Measurements from ENCODE around the gene CABP1. TPM values are rescaled to one million over a fixed set of nuclear protein-coding genes. Genes with fewer than 3 reads are reported as not detected.

CABP1 gene
- total RNA-seq, 1 experiment from 2014 or later: not detected

DNA sequence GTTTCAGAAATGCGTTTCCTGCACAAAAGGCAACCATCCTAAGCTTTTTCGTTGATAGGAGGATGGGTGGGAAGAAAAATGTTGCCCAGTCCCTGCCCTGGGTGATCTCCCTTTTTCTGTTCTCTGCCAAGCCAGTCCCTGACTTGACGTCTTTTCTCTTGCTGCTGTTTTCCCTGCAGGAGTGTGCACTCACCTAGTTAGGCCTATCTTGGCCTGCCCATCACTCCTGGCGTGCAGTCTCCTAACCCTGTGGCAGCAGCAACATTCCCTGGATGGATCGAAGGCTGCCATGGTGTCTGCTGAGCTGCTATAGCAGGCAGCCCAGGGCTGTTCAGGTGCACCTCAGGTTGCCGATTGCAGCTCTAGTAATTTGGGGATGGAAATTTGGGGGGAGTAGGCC, 71.0 kb downstream of the CABP1 start:
- peaks cover 13% of the 10 kb centered on the region for H3K36me3 ChIP-seq (ENCODE audit: control insufficient read depth, insufficient read depth, low read length)

DNA sequence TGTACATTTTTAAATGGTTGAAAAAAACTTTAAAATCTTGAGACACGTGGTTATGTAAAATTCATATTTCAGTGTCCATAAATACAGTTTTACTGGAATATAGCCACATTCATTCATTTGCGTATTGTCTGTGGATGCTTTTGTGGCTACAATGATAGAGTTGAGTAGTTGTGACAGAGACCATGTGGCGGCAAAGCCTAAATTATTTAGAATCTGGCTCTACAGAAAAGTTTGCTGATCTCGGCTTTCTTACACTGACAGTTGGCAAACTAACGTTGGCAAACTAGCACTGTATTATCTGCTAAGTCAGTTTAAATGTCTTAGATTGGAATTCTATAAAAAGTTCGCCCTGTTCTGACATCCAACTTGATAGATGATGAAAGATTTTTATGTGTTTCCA, 72.2 kb downstream of the CABP1 start:
- H3K4me3 ChIP-seq (ENCODE audit: low read depth in 2 of 2, low read length in 2 of 2): no peak overlapping the region
- in situ Hi-C loops (cut with HindIII; ENCODE audit: low pct_unique_long_range_greater_than_20kb, low sequenced_read_pairs): no loop called here
- peaks cover 13% of the 10 kb centered on the region for H3K36me3 ChIP-seq (ENCODE audit: control insufficient read depth, insufficient read depth, low read length)
- no peaks in the 10 kb centered on the region for H3K27me3 ChIP-seq (ENCODE audit: control insufficient read depth, insufficient read depth, low read length)
- TF ChIP-seq TCF7L2 (IDR thresholded peaks at IDR 0.05; ENCODE audit: low read depth, low read length) (no peak), POLR2AphosphoS5 (IDR thresholded peaks at IDR 0.05; ENCODE audit: low read depth, low read length) (no peak), SIN3A (IDR thresholded peaks at IDR 0.05; ENCODE audit: borderline replicate concordance, insufficient read depth, low read depth, low read length) (no peak)
- TF ChIP-seq, protein P1, sequence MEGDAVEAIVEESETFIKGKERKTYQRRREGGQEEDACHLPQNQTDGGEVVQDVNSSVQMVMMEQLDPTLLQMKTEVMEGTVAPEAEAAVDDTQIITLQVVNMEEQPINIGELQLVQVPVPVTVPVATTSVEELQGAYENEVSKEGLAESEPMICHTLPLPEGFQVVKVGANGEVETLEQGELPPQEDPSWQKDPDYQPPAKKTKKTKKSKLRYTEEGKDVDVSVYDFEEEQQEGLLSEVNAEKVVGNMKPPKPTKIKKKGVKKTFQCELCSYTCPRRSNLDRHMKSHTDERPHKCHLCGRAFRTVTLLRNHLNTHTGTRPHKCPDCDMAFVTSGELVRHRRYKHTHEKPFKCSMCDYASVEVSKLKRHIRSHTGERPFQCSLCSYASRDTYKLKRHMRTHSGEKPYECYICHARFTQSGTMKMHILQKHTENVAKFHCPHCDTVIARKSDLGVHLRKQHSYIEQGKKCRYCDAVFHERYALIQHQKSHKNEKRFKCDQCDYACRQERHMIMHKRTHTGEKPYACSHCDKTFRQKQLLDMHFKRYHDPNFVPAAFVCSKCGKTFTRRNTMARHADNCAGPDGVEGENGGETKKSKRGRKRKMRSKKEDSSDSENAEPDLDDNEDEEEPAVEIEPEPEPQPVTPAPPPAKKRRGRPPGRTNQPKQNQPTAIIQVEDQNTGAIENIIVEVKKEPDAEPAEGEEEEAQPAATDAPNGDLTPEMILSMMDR (IDR thresholded peaks at IDR 0.05): no peak
- TF ChIP-seq, protein P2, sequence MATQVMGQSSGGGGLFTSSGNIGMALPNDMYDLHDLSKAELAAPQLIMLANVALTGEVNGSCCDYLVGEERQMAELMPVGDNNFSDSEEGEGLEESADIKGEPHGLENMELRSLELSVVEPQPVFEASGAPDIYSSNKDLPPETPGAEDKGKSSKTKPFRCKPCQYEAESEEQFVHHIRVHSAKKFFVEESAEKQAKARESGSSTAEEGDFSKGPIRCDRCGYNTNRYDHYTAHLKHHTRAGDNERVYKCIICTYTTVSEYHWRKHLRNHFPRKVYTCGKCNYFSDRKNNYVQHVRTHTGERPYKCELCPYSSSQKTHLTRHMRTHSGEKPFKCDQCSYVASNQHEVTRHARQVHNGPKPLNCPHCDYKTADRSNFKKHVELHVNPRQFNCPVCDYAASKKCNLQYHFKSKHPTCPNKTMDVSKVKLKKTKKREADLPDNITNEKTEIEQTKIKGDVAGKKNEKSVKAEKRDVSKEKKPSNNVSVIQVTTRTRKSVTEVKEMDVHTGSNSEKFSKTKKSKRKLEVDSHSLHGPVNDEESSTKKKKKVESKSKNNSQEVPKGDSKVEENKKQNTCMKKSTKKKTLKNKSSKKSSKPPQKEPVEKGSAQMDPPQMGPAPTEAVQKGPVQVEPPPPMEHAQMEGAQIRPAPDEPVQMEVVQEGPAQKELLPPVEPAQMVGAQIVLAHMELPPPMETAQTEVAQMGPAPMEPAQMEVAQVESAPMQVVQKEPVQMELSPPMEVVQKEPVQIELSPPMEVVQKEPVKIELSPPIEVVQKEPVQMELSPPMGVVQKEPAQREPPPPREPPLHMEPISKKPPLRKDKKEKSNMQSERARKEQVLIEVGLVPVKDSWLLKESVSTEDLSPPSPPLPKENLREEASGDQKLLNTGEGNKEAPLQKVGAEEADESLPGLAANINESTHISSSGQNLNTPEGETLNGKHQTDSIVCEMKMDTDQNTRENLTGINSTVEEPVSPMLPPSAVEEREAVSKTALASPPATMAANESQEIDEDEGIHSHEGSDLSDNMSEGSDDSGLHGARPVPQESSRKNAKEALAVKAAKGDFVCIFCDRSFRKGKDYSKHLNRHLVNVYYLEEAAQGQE (IDR thresholded peaks at IDR 0.05; ENCODE audit: insufficient read depth in 1 of 2, low read depth in 2 of 2, low read length in 1 of 2): no peak
- POLR2A ChIA-PET: no interaction called here
- H3K4me1 ChIP-seq (ENCODE audit: control insufficient read depth, insufficient read depth, low read length): peaks cover 15% of the 10 kb centered on the region
- no peak for DNase-seq (ENCODE audit: low read depth, low spot score)
- no peaks in the 10 kb centered on the region for H3K9me3 ChIP-seq (ENCODE audit: control insufficient read depth, insufficient read depth, low read depth, low read length)
- H3K27ac ChIP-seq (ENCODE audit: low read length): no peak overlapping the region
- no TSS peak for BruUV-seq (replicated peaks)
- ATAC-seq: no peak
- intact Hi-C loops (cut with micrococcal nuclease; ENCODE audit: unreplicated experiment): loop anchor here (2.0 to 5.0 kb wide), 2 partner anchors 65 to 130 kb away; no protein-coding TSS in a partner anchor
- CTCF ChIA-PET: no interaction called here

More for the DNA sequence above, 71.0 kb downstream of the CABP1 start:
- no peak for ATAC-seq
- in situ Hi-C loops (cut with HindIII; ENCODE audit: low pct_unique_long_range_greater_than_20kb, low sequenced_read_pairs) (no loop called here), intact Hi-C loops (cut with micrococcal nuclease; ENCODE audit: unreplicated experiment) (loop anchor here (5.0 kb wide), 1 partner anchor 64 kb away; no protein-coding TSS in a partner anchor)
- CTCF ChIA-PET: no interaction called here
- POLR2A ChIA-PET: interaction anchor here (0.6 kb wide), 1 partner anchor 155 kb away, joined by 7 read pairs; no protein-coding TSS in a partner anchor
- TF ChIP-seq, protein P1 (IDR thresholded peaks at IDR 0.05): no peak
- TF ChIP-seq TCF7L2 (IDR thresholded peaks at IDR 0.05; ENCODE audit: low read depth, low read length): no peak
- no peak for TF ChIP-seq SIN3A (IDR thresholded peaks at IDR 0.05; ENCODE audit: borderline replicate concordance, insufficient read depth, low read depth, low read length)
- TF ChIP-seq POLR2AphosphoS5 (IDR thresholded peaks at IDR 0.05; ENCODE audit: low read depth, low read length): no peak
- TF ChIP-seq, protein P2 (IDR thresholded peaks at IDR 0.05; ENCODE audit: insufficient read depth in 1 of 2, low read depth in 2 of 2, low read length in 1 of 2): no peak
- no peak for DNase-seq (ENCODE audit: low read depth, low spot score)
- BruUV-seq (replicated peaks): no TSS peak
- peak overlapping the region; percentile 77 to 86 for H3K4me3 ChIP-seq (ENCODE audit: low read depth in 2 of 2, low read length in 2 of 2)
- no peaks in the 10 kb centered on the region for H3K27me3 ChIP-seq (ENCODE audit: control insufficient read depth, insufficient read depth, low read length)
- peaks cover 15% of the 10 kb centered on the region for H3K4me1 ChIP-seq (ENCODE audit: control insufficient read depth, insufficient read depth, low read length)
- H3K9me3 ChIP-seq (ENCODE audit: control insufficient read depth, insufficient read depth, low read depth, low read length): no peaks in the 10 kb centered on the region
- peak overlapping the region; percentile 80 for H3K27ac ChIP-seq (ENCODE audit: low read length)

Data from Panc1 (cell line).